K562 (cell line): ENCODE data around the gene NIPAL3. TPM values are rescaled to one million over a fixed set of nuclear protein-coding genes. Genes with fewer than 3 reads are reported as not detected.
"Not testable (repeated sequence)": the region's sequence is repeated elsewhere in the genome, so short reads cannot be mapped to it uniquely, and the experiment has no call there.

Experiments used
- ATAC-seq: fragments of 200-7000 bp; cut with Tn5 transposase; 3 replicates; pipeline ENCODE4 v1.9.1; 2020; ENCODE audit warnings: moderate library complexity
- BruUV-seq: library from RNA; stranded (reverse); fragments of 400-500 nt; replicated peaks from 2 replicates; lab custom pipeline; 2021; lab: Mats Ljungman, UMichigan
- CTCF ChIA-PET: fragments of 300-600 bp; formaldehyde crosslinking; extraction: SDS; loops from one replicate; lab custom pipeline; 2021; ENCODE audit warnings: low intra/inter-chr PET ratio; lab: Yijun Ruan, JAX
- POLR2A ChIA-PET: fragments of 300-600, 350-650 bp; sonication (Branson Sonifier 250); formaldehyde crosslinking; extraction: SDS; loops from one replicate; lab custom pipeline; 2021; ENCODE audit warnings: antibody characterized with exemption, inconsistent platforms; lab: Yijun Ruan, JAX
- DNase-seq, 4 experiments: peaks; one replicate each; pipeline versions ENCODE4 v3.0.0 to v3.0.0-alpha.2; 2011 to 2018; ENCODE audit warnings: low spot score in 3 of 4, mixed read lengths in 3 of 4; ENCODE audit errors: extremely low read depth in 1 of 4
- FAIRE-seq: peaks from 2 replicates; lab custom pipeline; 2011; peaks lifted over from hg19 to GRCh38; lab: Jason Lieb, UNC
- H2AFZ ChIP-seq: 2 replicates; pipeline ENCODE4 v1.6.0; 2011; ENCODE audit warnings: low read depth, low read length, control low read depth, inconsistent platforms
- H3K27ac ChIP-seq: fragments of 200-600 bp; 3 replicates; pipeline ENCODE4 v1.8.0; 2011; ENCODE audit warnings: low read depth, mild to moderate bottlenecking, control low read depth, inconsistent platforms, low read length, moderate library complexity, mixed read lengths; ENCODE audit errors: extremely low read depth
- H3K27me3 ChIP-seq, 2 experiments: fragments of 300-600 bp in 1 of 2; 2 replicates in 1 of 2; 3 replicates in 1 of 2; pipeline versions ENCODE4 v1.6.0 to v1.8.0; 2011; ENCODE audit warnings: inconsistent platforms in 2 of 2, low read length in 2 of 2, mild to moderate bottlenecking in 1 of 2, mixed read lengths in 1 of 2, moderate library complexity in 1 of 2; ENCODE audit not compliant: control insufficient read depth in 2 of 2, insufficient read depth in 2 of 2
- H3K36me3 ChIP-seq: fragments of 300-600 bp; 3 replicates; pipeline ENCODE4 v1.8.0; 2011; ENCODE audit warnings: mild to moderate bottlenecking, low read length, inconsistent platforms; ENCODE audit not compliant: control insufficient read depth, insufficient read depth
- H3K4me1 ChIP-seq, 2 experiments: fragments of 200-600 bp in 1 of 2; replicated peaks in 1 of 2; 2 replicates in 1 of 2; 3 replicates in 1 of 2; pipeline versions ENCODE4 v1.5.1 to v1.8.0; 2011; ENCODE audit warnings: inconsistent platforms in 2 of 2, low read length in 2 of 2, mild to moderate bottlenecking in 1 of 2, mixed read lengths in 1 of 2, moderate library complexity in 1 of 2; ENCODE audit not compliant: control insufficient read depth in 2 of 2, insufficient read depth in 2 of 2
- H3K4me2 ChIP-seq: 2 replicates; pipeline ENCODE4 v1.6.1; 2011; ENCODE audit warnings: low read length, control low read depth, inconsistent platforms, mixed read lengths; ENCODE audit not compliant: insufficient read depth
- H3K4me3 ChIP-seq: fragments of 200-600 bp; sonication (generic), shearing (Covaris generic); 2 replicates; pipeline ENCODE4 v1.5.1; 2016; ENCODE audit warnings: control low read depth, inconsistent platforms
- H3K79me2 ChIP-seq: fragments of 200-600 bp; 3 replicates; pipeline ENCODE4 v1.8.0; 2011; ENCODE audit warnings: low read length, inconsistent platforms; ENCODE audit not compliant: control insufficient read depth, insufficient read depth
- H3K9ac ChIP-seq, 2 experiments: 2 replicates each; pipeline versions ENCODE4 v1.6.0 to v1.6.1; 2011; ENCODE audit warnings: low read depth in 2 of 2, low read length in 2 of 2, control low read depth in 1 of 2, inconsistent platforms in 1 of 2, mild to moderate bottlenecking in 1 of 2, mixed read lengths in 1 of 2; ENCODE audit not compliant: insufficient read depth in 1 of 2
- H3K9me1 ChIP-seq: one replicate; pipeline ENCODE4 v1.6.0; 2011; ENCODE audit warnings: inconsistent platforms, mild to moderate bottlenecking, low read length, moderate library complexity; ENCODE audit not compliant: control insufficient read depth, insufficient read depth
- H3K9me3 ChIP-seq: replicated peaks from 2 replicates; pipeline ENCODE4 v1.5.1; 2011; ENCODE audit warnings: low read depth, low read length, inconsistent platforms; ENCODE audit not compliant: control insufficient read depth, insufficient read depth
- H4K20me1 ChIP-seq: replicated peaks from 2 replicates; pipeline ENCODE4 v1.6.1; 2011; ENCODE audit warnings: low read length, inconsistent platforms, mixed read lengths; ENCODE audit not compliant: control insufficient read depth, insufficient read depth
- BMI1 ChIP-seq: fragments of 150-350 bp; IDR thresholded peaks from 2 replicates; pipeline ENCODE4 v1.6.1; 2014; ENCODE audit warnings: low read length
- KDM1A ChIP-seq, 2 experiments: fragments of 450-650 bp; IDR thresholded peaks; 2 replicates each; pipeline ENCODE4 v1.6.1; 2016; ENCODE audit warnings: mild to moderate bottlenecking in 2 of 2
- ZNF121 ChIP-seq: sonication (generic); formaldehyde crosslinking; conservative IDR thresholded peaks from 2 replicates; pipeline ENCODE4 v1.8.0; 2022; ENCODE audit warnings: missing genetic modification reagents
- ZNF146 ChIP-seq: IDR thresholded peaks from one replicate; pipeline ENCODE4 v1.6.1; 2018; ENCODE audit warnings: missing compliant biosample characterization; ENCODE audit not compliant: unreplicated experiment
- WGBS: fragments of 100-300 bp; shearing (Covaris generic); methylation state at CpG from one replicate; pipeline ENCODE4 v1.1.6; 2016; ENCODE audit warnings: low coverage, mixed read lengths; ENCODE audit not compliant: insufficient coverage; ENCODE audit errors: missing lambda C conversion rate; 5-methylcytosine and 5-hydroxymethylcytosine counted together
- in situ Hi-C: fragments of 300-500 bp; cut with MboI; formaldehyde crosslinking; loops from 4 replicates; pipeline ENCODE4 v1.15.0; 2018; ENCODE audit warnings: inconsistent platforms, mixed read lengths
- intact Hi-C: fragments of 100-400 bp; cut with micrococcal nuclease; formaldehyde crosslinking; loops from 2 replicates; pipeline ENCODE4 v1.14.2; 2022
- polyA plus RNA-seq, 8 experiments: library from polyadenylated mRNA; depleted of rRNA in 4 of 8; stranded (reverse) in 5 of 8; unstranded in 3 of 8; fragments of >200 nt; fragmentation: Nextera tagmentation in 2 of 8; fragmentation: Illumina TruSeq in 1 of 8; extraction: Ambion mirVana in 2 of 8; extraction: Trizol in 1 of 8; gene quantifications; 2 replicates each; pipeline versions ENCODE4 v1.2.1 to v1.2.3, GENCODE V29; 2011 to 2014; ENCODE audit warnings: inconsistent platforms in 1 of 8, missing spikeins in 1 of 8
- total RNA-seq, 7 experiments: library from RNA; depleted of rRNA in 6 of 7; stranded (reverse); fragments of >200 nt in 6 of 7; fragmentation: Illumina TruSeq in 2 of 7; extraction: Trizol in 2 of 7; gene quantifications; 2 replicates each; pipeline versions ENCODE4 v1.2.1 to v1.2.3, GENCODE V29; 2011 to 2021; ENCODE audit warnings: low replicate concordance in 1 of 7

NIPAL3 gene
- total and polyA plus RNA-seq, 9 of the 15 experiments (the other 6 are each of a cell fraction or from before 2014, with no cell fraction given) = 10.5 to 26.3 (median 16.0) TPM

GRCh38 chr1:24517898-24518297 is 102.3 kb downstream of the NIPAL3 start:
- TF ChIP-seq ZNF121 (CRISPR knock-in tag) (peak; percentile 74), BMI1 (no peak)
- BruUV-seq = no TSS peak
- CTCF ChIA-PET = no interaction called here
- H4K20me1 ChIP-seq = no peaks in the 10 kb centered on the region
- H3K27me3 ChIP-seq = peaks cover 34 to 35% of the 10 kb centered on the region in 2 experiments
- DNase-seq (no peak), ATAC-seq (no peak), FAIRE-seq (no peak)
- H3K4me3 ChIP-seq = no peak overlapping the region
- no peaks in the 10 kb centered on the region for H3K36me3 ChIP-seq
- POLR2A ChIA-PET = interaction anchor here (0.7 to 1.0 kb wide), 2 partner anchors 18 to 436 kb away, joined by 3 to 4 read pairs; no protein-coding TSS in a partner anchor
- no peak overlapping the region for H3K9ac ChIP-seq
- no peak overlapping the region for H3K27ac ChIP-seq
- no peak overlapping the region for H2AFZ ChIP-seq
- no peaks in the 10 kb centered on the region for H3K79me2 ChIP-seq
- no peaks in the 10 kb centered on the region for H3K9me3 ChIP-seq
- no peaks in the 10 kb centered on the region for H3K9me1 ChIP-seq
- H3K4me1 ChIP-seq = no peaks in the 10 kb centered on the region; a peak in 1 of 5 replicates
- no peak overlapping the region for H3K4me2 ChIP-seq
- intact Hi-C loops (no loop called here), in situ Hi-C loops (no loop called here)
- under 1% methylated on average over 4 of the region's 4 CpGs for WGBS

GRCh38 chr1:24520282-24520681 is 104.7 kb downstream of the NIPAL3 start:
- H4K20me1 ChIP-seq, H3K9me3 ChIP-seq, H3K4me3 ChIP-seq, H3K4me2 ChIP-seq, H3K9me1 ChIP-seq, BruUV-seq, intact Hi-C loops, DNase-seq, H3K79me2 ChIP-seq, CTCF ChIA-PET, H2AFZ ChIP-seq, ATAC-seq, H3K9ac ChIP-seq, H3K4me1 ChIP-seq, H3K36me3 ChIP-seq, H3K27ac ChIP-seq, FAIRE-seq, in situ Hi-C loops: not testable (repeated sequence)
- peak; percentile 71 for TF ChIP-seq ZNF146 (CRISPR knock-in tag)
- peak in 1 of 2 experiments; percentile 48; a peak in 1 of 4 replicates for TF ChIP-seq KDM1A (IDR thresholded peaks at IDR 0.05)
- WGBS = 1% methylated on average over 4 of the region's 5 CpGs
- H3K27me3 ChIP-seq = peaks cover 19 to 23% of the 10 kb centered on the region in 2 experiments
- POLR2A ChIA-PET = interaction anchor here (1.5 kb wide), 1 partner anchor 11 kb away, joined by 5 read pairs; no protein-coding TSS in a partner anchor

Other genes starting within 250 kb of the NIPAL3 start
- gene IFNLR1, start 228.5 kb upstream of the NIPAL3 start, total RNA-seq (2014; rRNA removed) = not detected in 2 replicates
- not detected in 2 replicates for gene IFNLR1, start 228.5 kb upstream of the NIPAL3 start, total RNA-seq (2014; rRNA removed; fragmentation: Illumina TruSeq; extraction: Trizol)
- not detected in 2 replicates for gene IFNLR1, start 228.5 kb upstream of the NIPAL3 start, total RNA-seq (2015; rRNA removed; fragmentation: Illumina TruSeq; extraction: Trizol)
- gene IFNLR1, start 228.5 kb upstream of the NIPAL3 start, total RNA-seq (2021) = not detected in 2 replicates
- not detected in 2 replicates for gene IFNLR1, start 228.5 kb upstream of the NIPAL3 start, polyA plus RNA-seq (2011; rRNA removed)
- gene IFNLR1, start 228.5 kb upstream of the NIPAL3 start, polyA plus RNA-seq (2014; fragmentation: Illumina TruSeq; extraction: Trizol) = not detected in 2 replicates
- gene IFNLR1, start 228.5 kb upstream of the NIPAL3 start, polyA plus RNA-seq (2014; fragmentation: Nextera tagmentation; extraction: Ambion mirVana) = not detected
- gene IFNLR1, start 228.5 kb upstream of the NIPAL3 start, polyA plus RNA-seq (2014; rRNA removed) = not detected in 2 replicates
- not detected in 2 replicates for gene GRHL3, start 96.4 kb upstream of the NIPAL3 start, total RNA-seq (2014; rRNA removed)
- not detected in 2 replicates for gene GRHL3, start 96.4 kb upstream of the NIPAL3 start, total RNA-seq (2014; rRNA removed; fragmentation: Illumina TruSeq; extraction: Trizol)
- not detected in 2 replicates for gene GRHL3, start 96.4 kb upstream of the NIPAL3 start, total RNA-seq (2015; rRNA removed; fragmentation: Illumina TruSeq; extraction: Trizol)
- not detected in 2 replicates for gene GRHL3, start 96.4 kb upstream of the NIPAL3 start, total RNA-seq (2021)
- not detected in 2 replicates for gene GRHL3, start 96.4 kb upstream of the NIPAL3 start, polyA plus RNA-seq (2011; rRNA removed)
- 0.04 TPM in 1 of 2 replicates, not detected in the other for gene GRHL3, start 96.4 kb upstream of the NIPAL3 start, polyA plus RNA-seq (2014; fragmentation: Illumina TruSeq; extraction: Trizol)
- gene GRHL3, start 96.4 kb upstream of the NIPAL3 start, polyA plus RNA-seq (2014; fragmentation: Nextera tagmentation; extraction: Ambion mirVana) = under 1 TPM in 1 of 2 experiments, not detected in 1; 0.01 TPM
- 0.65 TPM in 1 of 2 replicates, not detected in the other for gene GRHL3, start 96.4 kb upstream of the NIPAL3 start, polyA plus RNA-seq (2014; rRNA removed)
- gene STPG1, start 2.0 kb upstream of the NIPAL3 start, total RNA-seq (2014; rRNA removed) = 6.7 and 7.6 TPM in 2 replicates
- gene STPG1, start 2.0 kb upstream of the NIPAL3 start, total RNA-seq (2014; rRNA removed; fragmentation: Illumina TruSeq; extraction: Trizol) = 8.2 and 8.3 TPM in 2 replicates
- 5.1 and 5.5 TPM in 2 replicates for gene STPG1, start 2.0 kb upstream of the NIPAL3 start, total RNA-seq (2015; rRNA removed; fragmentation: Illumina TruSeq; extraction: Trizol)
- 7.2 and 7.6 TPM in 2 replicates for gene STPG1, start 2.0 kb upstream of the NIPAL3 start, total RNA-seq (2021)
- gene STPG1, start 2.0 kb upstream of the NIPAL3 start, polyA plus RNA-seq (2011; rRNA removed) = 7.2 and 8.4 TPM in 2 replicates
- gene STPG1, start 2.0 kb upstream of the NIPAL3 start, polyA plus RNA-seq (2014; fragmentation: Illumina TruSeq; extraction: Trizol) = 9.0 and 10.1 TPM in 2 replicates
- 10 to 100 TPM; 10.4 to 11.9 TPM for gene STPG1, start 2.0 kb upstream of the NIPAL3 start, polyA plus RNA-seq (2014; fragmentation: Nextera tagmentation; extraction: Ambion mirVana)
- 5.0 and 9.4 TPM in 2 replicates for gene STPG1, start 2.0 kb upstream of the NIPAL3 start, polyA plus RNA-seq (2014; rRNA removed)
- gene RCAN3, start 87.0 kb downstream of the NIPAL3 start, total RNA-seq (2014; rRNA removed) = 0.24 and 1.4 TPM in 2 replicates
- gene RCAN3, start 87.0 kb downstream of the NIPAL3 start, total RNA-seq (2014; rRNA removed; fragmentation: Illumina TruSeq; extraction: Trizol) = 0.29 and 0.33 TPM in 2 replicates
- gene RCAN3, start 87.0 kb downstream of the NIPAL3 start, total RNA-seq (2015; rRNA removed; fragmentation: Illumina TruSeq; extraction: Trizol) = 0.26 and 0.43 TPM in 2 replicates
- 0.42 and 0.84 TPM in 2 replicates for gene RCAN3, start 87.0 kb downstream of the NIPAL3 start, total RNA-seq (2021)
- gene RCAN3, start 87.0 kb downstream of the NIPAL3 start, polyA plus RNA-seq (2011; rRNA removed) = 0.07 and 0.45 TPM in 2 replicates
- 0.43 and 0.55 TPM in 2 replicates for gene RCAN3, start 87.0 kb downstream of the NIPAL3 start, polyA plus RNA-seq (2014; fragmentation: Illumina TruSeq; extraction: Trizol)
- under 1 TPM; 0.10 to 0.11 TPM for gene RCAN3, start 87.0 kb downstream of the NIPAL3 start, polyA plus RNA-seq (2014; fragmentation: Nextera tagmentation; extraction: Ambion mirVana)
- 0.23 and 1.4 TPM in 2 replicates for gene RCAN3, start 87.0 kb downstream of the NIPAL3 start, polyA plus RNA-seq (2014; rRNA removed)
- not detected in 2 replicates for gene NCMAP, start 140.3 kb downstream of the NIPAL3 start, total RNA-seq (2014; rRNA removed)
- not detected in 2 replicates for gene NCMAP, start 140.3 kb downstream of the NIPAL3 start, total RNA-seq (2014; rRNA removed; fragmentation: Illumina TruSeq; extraction: Trizol)
- gene NCMAP, start 140.3 kb downstream of the NIPAL3 start, total RNA-seq (2015; rRNA removed; fragmentation: Illumina TruSeq; extraction: Trizol) = not detected in 2 replicates
- gene NCMAP, start 140.3 kb downstream of the NIPAL3 start, total RNA-seq (2021) = not detected in 2 replicates
- not detected in 2 replicates for gene NCMAP, start 140.3 kb downstream of the NIPAL3 start, polyA plus RNA-seq (2011; rRNA removed)
- gene NCMAP, start 140.3 kb downstream of the NIPAL3 start, polyA plus RNA-seq (2014; fragmentation: Illumina TruSeq; extraction: Trizol) = not detected in 2 replicates
- under 1 TPM in 1 of 2 experiments, not detected in 1; 0.03 TPM for gene NCMAP, start 140.3 kb downstream of the NIPAL3 start, polyA plus RNA-seq (2014; fragmentation: Nextera tagmentation; extraction: Ambion mirVana)
- gene NCMAP, start 140.3 kb downstream of the NIPAL3 start, polyA plus RNA-seq (2014; rRNA removed) = not detected in 2 replicates
- gene SRRM1, start 227.5 kb downstream of the NIPAL3 start, total RNA-seq (2014; rRNA removed) = 54.5 and 59.4 TPM in 2 replicates
- gene SRRM1, start 227.5 kb downstream of the NIPAL3 start, total RNA-seq (2014; rRNA removed; fragmentation: Illumina TruSeq; extraction: Trizol) = 81.0 and 89.6 TPM in 2 replicates
- 86.4 and 86.7 TPM in 2 replicates for gene SRRM1, start 227.5 kb downstream of the NIPAL3 start, total RNA-seq (2015; rRNA removed; fragmentation: Illumina TruSeq; extraction: Trizol)
- gene SRRM1, start 227.5 kb downstream of the NIPAL3 start, total RNA-seq (2021) = 200 and 225 TPM in 2 replicates
- 76.5 and 152 TPM in 2 replicates for gene SRRM1, start 227.5 kb downstream of the NIPAL3 start, polyA plus RNA-seq (2011; rRNA removed)
- 152 and 179 TPM in 2 replicates for gene SRRM1, start 227.5 kb downstream of the NIPAL3 start, polyA plus RNA-seq (2014; fragmentation: Illumina TruSeq; extraction: Trizol)
- 100 to 1,000 TPM; 115 to 268 TPM for gene SRRM1, start 227.5 kb downstream of the NIPAL3 start, polyA plus RNA-seq (2014; fragmentation: Nextera tagmentation; extraction: Ambion mirVana)
- gene SRRM1, start 227.5 kb downstream of the NIPAL3 start, polyA plus RNA-seq (2014; rRNA removed) = 112 and 141 TPM in 2 replicates